Measurements from ENCODE around the gene UBE2I.

The UBE2I gene

DNA sequence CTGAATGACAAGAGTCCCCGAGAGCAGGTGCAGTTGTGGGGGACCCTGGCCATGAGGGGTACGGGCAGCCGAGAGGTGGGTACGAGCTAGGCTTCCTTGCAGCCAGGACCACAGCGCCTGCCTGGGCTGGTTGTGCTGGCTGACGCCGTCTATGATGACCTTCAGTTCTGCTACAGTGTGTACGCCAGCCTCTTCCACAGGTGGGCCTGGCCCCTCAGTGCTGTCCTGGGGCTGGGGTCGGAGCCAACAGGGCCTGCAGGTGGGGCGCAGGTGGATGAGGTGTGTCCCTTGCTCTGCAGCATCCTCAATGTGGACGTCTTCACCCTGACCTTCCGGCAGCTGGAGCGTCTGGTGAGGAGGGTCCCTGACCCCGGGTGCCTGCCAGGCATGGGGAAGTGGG is 35.1 kb downstream of the UBE2I start:
- no peak for DNase-seq

DNA sequence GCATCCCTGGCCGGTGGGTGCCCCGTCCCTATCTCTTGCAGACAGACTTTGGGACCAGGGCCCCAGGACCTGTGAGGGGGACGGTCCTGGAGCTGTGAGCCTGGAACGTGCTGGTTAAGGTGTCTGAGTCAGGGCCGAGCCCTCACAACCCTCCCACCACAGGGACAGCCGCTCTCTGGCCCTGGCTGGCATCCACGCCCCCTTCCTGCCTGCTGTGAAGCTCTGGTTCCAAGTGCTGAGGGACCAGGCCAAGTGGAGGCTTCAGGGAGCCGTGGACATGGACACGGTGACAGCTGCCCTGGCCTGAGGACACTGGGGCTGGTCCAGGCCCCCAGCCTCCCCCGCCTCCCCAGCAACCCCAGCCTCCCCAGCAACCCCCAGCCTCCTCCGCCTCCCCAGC is 35.7 kb downstream of the UBE2I start:
- DNase-seq, result no peak

DNA sequence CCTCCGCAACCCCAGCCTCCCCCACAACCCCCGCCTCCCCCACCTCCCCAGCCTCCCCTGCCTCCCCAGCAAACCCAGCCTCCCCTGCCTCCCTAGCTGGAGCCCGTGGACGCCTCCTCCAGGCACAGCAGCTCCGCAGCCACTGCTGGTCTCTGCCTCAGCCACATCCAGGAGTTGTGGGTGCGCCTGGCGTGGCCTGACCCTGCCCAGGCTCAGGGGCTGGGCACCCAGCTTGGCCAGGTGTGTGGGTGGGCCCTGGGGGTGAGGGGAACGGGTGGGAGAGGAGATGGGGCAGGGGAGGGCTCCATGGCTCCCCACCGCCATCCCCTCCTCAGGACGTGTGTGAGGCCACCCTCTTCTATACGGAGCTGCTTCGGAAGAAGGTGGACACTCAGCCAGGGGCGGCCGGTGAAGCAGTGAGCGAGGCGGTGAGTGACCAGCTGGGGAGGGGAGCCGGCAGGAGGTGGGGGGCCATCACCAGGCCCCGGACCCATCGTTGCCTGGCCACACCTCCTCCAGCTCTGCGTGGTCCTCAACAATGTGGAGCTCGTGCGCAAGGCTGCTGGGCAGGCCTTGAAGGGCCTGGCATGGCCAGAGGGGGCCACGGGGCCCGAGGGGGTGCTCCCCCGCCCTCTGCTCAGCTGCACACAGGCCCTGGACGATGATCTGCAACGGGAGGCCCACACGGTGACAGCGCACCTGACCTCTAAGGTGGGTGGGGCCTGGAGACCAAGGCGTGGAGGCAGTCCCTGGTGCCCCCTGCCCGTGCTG is 36.4 kb downstream of the UBE2I start:
- DNase-seq, result no peak

DNA sequence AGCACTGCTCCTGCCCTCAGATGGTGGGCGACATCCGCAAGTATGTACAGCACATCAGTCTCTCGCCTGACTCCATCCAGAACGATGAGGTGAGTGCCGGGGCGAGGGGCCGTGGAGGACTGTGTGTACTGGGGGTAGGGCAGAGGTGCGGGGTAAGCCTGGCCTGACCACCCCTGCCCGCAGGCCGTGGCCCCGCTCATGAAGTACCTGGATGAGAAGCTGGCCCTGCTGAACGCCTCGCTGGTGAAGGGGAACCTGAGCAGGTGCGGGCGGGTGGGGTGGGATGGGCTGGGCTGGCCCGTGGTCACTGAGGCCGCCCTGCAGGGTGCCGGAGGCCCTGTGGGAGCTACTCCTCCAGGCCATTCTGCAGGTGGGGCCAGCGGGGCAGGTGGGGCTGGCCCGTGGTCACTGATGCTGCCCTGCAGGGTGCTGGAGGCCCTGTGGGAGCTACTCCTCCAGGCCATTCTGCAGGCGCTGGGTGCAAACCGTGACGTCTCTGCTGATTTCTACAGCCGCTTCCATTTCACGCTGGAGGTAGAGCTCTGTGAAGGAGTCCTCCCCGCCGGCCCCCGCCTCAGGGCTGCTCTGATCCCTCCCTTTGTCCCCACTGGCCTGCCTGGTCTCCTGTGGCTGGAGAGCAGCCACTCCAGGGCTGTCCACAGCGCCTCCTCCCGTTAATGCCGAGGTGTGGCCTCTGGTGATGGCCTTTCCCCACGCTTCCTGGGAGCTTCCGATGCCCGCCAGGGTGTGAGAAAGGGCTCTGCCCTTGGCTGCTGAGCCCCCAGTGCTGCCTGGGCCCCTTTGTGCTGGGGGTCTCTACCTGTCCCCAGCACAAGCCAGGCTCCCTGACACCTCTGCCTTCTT is 37.2 kb downstream of the UBE2I start:
- no peak for DNase-seq

DNA sequence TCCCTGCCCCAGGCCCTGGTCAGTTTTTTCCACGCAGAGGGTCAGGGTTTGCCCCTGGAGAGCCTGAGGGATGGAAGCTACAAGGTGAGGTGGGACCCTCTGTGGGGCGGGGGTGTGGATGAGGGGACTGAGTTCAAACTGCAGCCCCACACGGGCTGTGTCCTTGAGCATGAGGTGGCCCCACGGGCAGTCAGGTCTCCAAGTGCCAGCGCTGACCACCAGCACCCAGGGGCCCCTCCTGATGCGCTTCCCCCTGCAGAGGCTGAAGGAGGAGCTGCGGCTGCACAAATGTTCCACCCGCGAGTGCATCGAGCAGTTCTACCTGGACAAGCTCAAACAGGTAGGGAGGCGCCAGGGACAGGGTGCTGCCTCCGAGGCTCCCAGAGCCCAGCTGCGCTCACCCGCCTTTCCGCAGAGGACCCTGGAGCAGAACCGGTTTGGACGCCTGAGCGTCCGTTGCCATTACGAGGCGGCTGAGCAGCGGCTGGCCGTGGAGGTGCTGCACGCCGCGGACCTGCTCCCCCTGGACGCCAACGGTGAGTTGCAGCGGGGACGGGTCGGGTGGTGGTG is 37.9 kb downstream of the UBE2I start:
- DNase-seq, result no peak

DNA sequence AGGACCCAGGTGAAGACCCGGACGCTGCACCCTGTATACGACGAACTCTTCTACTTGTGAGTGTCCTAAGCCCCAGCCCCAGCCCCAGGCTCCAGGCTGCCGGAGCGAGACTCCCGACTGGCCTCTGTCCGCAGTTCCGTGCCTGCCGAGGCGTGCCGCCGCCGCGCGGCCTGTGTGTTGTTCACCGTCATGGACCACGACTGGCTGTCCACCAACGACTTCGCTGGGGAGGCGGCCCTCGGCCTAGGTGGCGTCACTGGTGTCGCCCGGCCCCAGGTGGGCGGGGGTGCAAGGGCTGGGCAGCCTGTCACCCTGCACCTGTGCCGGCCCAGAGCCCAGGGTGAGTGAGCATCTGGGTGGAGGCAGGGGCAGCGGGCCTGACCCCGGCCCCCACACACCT is 38.5 kb downstream of the UBE2I start:
- no peak for DNase-seq

DNA sequence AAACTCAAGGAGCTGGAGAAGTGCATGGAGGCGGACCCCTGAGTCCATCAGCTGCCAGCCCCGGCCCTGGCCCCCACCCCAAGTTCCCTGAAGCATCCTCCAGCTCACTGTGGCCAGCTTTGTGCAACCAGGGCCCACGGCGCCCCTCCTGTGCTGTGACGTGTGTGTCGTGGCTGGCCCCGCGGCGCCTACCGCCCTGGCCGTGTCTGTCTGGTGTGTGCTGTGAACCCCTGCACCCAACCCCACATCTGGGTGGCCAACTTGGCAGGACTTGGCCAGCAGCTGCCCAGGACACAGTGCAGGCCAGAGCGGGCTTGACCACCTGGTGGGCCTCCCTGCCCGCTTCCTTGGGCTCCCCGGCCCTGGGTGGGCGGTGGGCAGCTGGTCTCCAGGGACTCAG is 39.0 kb downstream of the UBE2I start:
- DNase-seq, result no peak

DNA sequence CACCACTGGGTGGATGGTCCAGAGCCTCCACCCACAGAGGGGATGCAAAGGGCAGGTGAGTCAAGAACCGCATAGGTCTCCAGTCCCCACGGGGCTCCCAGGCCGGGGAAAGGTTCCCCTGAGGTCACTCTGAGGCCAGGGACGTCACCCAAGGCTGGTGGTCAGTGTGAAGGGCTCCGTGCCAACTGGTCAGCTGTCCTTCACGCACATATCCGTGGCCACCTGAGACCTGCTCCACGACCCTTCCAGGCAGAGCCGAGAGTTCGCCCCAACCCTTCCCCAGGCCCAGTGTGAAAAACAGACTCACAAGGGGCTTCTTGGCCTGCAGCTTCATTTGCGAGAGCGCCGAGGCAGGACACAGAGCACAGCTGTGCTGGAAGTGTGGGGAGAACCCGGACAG is 39.5 kb downstream of the UBE2I start:
- no peak for DNase-seq

DNA sequence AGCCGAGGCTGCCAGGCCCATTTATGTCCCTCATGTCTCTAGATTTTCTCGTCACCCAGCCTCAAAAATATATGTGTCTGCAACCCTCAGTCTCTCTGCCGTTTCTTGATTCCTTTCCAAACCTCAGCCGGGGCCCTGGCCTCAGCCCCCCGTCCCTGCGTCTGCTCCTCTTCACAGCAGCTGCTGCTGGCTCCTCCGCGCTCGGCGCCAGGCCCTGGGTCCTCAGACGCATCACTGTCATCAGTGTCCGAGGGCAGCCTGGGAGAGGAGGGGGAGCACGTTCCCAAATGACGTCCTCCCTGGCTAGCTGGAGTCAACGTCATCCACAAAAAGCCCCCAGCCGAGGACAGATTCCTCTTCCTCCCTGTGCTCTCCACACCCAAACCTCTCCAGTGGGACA is 39.9 kb downstream of the UBE2I start:
- no peak for DNase-seq

DNA sequence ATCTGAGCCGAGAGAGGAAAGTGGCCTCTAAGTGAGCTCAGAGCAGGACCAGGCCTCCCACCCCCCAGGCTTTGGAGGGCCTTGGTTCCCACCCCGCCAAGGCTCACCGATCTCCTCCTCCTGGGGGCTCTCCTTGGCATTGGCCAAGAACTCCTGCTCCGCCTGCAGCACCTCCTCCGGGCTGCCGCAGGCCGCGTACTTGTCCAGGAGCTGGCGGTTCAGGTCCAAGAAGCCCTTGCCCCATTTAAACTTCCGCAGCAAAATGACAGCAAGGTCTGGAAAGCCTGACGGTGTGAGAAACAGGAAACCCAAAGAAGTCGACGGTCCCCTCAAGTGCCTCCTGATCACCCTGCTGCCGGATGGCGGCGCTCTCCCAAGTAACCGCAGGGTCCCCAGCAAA is 40.5 kb downstream of the UBE2I start:
- no peak for DNase-seq

DNA sequence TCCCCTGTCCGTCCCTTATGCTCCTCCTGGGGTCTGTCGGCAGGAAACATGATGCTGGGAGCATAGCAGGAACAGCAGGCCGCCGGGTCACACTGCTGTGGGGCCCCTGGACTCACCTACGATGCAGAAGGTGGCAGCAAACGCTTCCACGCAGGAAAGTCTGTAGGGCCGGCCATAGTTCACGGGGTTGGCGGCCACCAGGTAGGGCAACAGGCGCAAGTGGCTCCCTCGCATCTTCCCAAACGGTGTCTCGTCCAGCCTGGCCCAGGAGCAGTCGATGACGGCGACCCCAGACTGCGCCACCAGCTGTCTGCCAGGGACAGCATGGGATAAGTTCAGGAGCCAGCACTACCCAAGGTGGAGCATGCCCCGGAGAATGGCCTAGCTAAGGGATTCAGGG is 41.3 kb downstream of the UBE2I start:
- no peak for DNase-seq

DNA sequence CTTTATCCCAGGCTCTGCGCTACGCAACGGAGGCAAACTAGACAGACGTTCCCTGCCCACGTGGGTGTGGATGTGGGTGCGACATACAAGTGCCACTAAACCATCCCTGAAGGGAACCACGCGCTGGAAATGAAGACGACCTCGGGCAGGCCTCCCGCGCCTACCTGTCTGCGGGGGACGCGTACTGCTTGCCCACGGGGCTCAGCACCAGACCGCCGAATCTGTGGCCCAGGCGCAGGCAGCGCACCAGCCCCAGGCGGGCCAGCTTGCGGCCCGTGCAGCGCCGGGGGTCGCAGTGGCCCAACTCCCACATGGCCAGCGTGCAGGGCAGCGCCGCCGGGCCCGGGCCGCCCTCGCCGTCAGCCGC is 41.8 kb downstream of the UBE2I start:
- DNase-seq, result peak in 1 of 6 experiments; percentile 29

DNA sequence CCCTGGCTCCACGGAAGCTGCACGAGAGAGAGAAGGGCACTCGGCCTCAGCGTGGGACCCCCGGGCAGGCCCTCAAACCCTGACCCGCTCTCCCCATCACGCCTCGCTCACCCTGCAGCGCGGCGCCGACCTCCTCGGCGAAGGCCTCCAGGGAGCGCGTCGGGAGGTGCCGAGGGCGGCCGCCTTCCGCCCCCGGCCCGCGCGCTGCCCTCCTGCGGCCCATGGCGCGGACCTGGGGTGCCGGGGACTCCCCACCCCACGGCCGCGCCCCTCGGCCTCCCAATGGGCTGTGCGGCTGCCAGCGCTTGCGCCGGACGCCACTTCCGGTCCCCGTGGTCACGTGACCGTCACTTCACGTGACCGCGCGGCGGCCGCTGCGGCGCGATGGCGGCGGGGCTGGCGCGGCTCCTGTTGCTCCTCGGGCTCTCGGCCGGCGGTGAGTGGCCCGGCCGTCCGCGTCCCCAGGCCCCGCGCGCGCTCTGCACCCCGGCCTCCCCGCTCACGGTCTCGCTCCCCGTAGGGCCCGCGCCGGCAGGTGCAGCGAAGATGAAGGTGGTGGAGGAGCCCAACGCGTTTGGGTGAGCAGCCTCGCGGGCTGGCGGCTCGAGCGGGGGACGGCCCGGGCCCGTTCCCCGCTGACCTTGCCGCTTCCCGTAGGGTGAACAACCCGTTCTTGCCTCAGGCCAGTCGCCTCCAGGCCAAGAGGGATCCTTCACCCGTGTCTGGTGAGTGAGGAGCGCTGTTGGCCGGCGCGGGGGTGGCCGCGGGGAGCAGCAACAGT is 42.3 kb downstream of the UBE2I start, which contains the start of the genes GNPTG and TSR3:
TSS of gene GNPTG (plus strand) at position 350 of the 781 bp plus-strand sequence. CDS start at position 385, 35 bp downstream.
TSS of gene TSR3 (minus strand) at position 297 of the 781 bp plus-strand sequence. CDS start at position 223, 74 bp downstream.
- DNase-seq, result peak; percentile 64 to 86 (median 78)

DNA sequence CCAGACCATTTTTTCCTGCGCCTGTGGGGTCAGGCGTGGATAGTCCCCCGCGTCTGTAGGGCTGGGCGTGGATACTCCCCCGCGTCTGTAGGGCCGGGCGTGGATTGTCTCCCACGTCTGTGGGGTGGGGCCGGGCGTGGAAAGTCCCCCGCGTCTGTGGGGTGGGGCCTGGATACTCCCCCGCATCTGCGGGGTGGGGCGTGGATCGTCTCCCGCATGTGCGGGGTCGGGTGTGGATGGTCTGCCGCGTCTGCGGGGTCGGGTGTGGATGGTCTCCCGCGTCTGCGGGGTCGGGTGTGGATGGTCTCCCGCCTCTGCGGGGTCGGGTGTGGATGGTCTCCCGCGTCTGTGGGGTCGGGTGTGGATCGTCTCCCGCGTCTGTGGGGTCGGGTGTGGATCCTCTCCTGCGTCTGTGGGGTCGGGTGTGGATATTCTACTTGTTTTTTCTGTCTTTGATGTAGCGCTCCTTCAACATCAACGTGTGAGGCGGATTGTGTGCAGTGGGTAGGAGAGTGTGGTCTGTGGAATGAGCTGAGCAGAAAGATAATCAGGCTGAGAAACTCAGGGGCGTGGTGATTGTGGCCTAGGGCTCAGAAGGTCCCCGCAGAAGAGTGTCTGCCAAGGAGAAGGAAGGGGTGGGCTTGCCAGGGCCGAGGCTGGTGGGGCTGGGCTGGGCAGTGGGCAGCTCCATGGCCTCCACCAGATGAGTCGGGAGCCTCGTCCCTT is 45.5 kb downstream of the UBE2I start:
- no peak for DNase-seq

DNA sequence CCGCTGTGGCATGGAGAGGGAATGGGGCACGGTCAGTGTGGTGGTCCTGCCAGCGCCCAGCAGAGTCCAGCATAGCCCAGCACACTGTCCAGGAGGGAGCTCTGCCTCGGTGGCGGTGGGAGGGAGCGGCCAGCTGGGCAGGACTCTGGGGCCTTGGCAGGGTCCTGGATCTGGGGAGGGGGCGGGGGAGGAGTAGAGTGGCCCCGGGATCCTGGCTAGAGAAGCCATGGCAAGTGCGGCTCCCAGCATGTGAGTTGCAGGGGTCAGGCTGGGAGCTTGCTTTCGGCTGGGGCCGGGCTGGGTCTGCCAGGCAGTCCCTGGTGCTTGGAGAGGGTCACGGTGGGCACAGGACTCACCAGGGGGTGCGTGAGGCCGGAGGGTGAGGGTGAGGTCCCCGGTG is 46.2 kb downstream of the UBE2I start:
- DNase-seq, result no peak

DNA sequence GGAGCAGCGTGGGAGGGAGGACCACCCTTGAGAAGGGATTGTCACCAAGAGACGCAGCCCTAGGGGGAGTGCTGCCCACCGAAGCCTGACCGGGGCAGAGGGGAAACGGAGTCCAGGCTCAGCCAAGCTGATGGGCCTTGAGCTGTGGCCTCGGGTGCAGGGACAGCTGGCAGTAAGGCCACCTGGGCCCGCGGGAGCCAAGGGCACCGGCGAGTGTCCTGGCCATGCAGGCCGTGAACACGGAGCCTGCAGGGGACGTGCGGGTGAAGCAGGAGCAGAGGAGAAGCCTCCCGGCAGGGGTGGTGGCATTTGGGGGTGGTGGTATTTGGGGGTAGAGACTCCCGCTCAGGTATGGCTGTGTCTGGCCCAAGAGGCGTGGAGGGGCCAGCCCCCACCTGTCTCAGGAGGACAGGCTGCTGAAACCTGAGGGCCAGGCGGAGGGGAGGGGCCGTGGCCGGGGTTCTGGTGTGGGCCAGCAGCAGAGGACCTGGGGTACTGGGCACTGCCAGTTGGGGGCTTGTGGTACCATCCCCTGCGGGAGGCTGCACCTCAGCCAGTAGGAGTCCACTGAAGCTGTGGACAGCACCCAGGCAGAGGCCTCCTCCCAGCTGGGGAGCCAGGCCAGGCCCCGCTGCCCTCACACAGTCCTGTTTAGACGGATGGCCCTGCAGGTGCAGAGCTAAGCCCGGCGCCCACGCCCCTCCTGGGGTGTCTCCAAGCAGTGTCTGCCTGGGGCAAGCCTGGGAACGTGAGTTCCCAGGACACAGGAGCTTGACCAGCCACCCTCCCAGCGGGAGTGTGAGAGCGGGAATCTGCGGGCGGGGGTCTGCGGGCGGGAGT is 46.8 kb downstream of the UBE2I start:
- no peak for DNase-seq

DNA sequence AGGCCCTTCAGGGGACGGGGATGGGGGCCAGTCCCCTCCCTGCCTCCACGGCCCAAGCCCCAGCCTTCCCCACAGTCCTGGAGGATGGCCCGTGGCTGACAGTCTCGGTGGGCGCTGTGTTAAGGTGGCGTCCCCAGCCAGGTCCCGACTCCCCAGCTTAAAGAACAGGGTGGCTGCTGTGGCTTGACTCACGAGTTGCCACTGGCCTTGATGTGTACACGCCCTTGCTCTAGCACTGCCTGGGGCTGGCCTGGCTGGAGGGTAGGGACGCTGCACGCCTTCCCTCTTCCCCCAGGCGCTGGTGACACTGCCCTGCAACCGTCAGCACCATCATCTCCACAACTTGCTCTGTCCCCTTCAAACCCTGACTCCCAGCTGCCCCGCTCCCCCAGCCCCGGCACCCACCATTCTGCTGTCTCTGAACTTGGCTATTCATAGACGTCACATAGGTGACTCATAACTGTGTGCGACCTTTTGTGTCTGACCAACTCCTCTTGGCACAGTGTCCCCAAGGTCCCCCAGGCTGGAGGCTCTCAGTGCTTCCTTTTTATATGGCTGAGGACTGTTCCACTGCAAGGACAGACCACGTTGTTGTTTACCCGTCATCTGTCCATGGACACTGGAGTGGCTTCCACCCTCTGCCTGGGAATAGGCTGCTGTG is 48.6 kb downstream of the UBE2I start:
- no peak for DNase-seq

DNA sequence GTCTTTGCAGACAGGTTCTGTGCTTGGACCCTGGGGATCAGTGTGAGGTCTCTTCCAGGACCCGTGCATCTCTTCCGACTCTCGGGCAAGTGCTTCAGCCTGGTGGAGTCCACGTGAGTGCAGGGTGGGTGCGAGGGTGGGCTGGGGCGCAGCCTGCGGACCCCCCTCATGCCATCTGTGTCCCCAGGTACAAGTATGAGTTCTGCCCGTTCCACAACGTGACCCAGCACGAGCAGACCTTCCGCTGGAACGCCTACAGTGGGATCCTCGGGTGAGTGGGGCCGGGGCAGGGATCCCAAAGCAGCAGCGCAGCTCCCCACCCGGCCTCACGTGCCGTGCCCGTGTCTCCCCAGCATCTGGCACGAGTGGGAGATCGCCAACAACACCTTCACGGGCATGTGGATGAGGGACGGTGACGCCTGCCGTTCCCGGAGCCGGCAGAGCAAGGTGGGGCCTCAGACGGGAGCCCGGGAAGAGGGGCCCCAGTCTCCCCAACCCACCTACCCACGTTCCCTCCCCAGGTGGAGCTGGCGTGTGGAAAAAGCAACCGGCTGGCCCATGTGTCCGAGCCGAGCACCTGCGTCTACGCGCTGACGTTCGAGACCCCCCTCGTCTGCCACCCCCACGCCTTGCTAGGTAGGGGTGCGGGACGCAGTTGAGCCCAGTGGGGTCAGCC is 52.4 kb downstream of the UBE2I start:
- no peak for DNase-seq

DNA sequence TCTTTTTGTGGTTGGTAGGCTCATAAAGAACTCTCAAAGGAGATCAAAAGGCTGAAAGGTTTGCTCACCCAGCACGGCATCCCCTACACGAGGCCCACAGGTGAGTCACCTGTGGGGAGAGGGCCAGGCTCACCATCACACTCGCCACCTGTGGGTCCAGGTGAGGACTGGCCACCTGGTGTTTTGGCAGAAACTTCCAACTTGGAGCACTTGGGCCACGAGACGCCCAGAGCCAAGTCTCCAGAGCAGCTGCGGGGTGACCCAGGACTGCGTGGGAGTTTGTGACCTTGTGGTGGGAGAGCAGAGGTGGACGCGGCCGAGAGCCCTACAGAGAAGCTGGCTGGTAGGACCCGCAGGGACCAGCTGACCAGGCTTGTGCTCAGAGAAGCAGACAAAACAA is 53.4 kb downstream of the UBE2I start:
- no peak for DNase-seq

DNA sequence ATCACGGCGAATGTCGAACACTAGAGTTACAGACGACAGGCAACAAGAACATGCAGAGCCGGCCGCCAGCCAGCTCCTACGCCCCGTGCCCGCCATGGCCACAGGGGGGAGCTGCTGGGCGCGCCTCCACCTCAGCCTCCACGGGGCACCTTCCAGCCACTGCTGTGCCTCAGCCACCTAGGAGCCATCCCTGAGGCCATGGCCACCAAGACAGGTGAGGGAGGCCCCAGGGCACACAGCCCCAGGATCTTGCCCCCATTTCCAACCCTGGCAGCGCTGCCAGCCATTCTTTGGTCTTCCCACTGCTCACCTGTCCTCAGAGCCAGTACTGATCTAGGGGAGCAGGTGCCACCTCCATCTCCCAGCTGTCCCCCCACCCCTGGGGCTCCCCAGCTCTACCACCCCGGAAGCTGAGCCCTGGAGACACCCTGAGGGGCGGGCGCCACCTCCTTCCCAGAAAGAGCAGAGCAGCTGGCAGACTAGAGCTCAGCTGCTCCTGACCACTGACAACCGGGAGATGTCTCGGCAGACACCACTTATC is 54.1 kb downstream of the UBE2I start:
- DNase-seq, result peak; percentile 46 to 75 (median 54)

Measured in stimulated activated naive CD4-positive, alpha-beta T cell (primary cell).